Measurements from ENCODE around the gene SSR2.

Gene SSR2

GRCh38 chr1:156054500-156055280, 33.9 kb upstream of the SSR2 start, which contains the start of gene LAMTOR2:
LAMTOR2 (plus strand) TSS chr1:156054782; CDS start chr1:156054890, 108 bp downstream.
- H3K4me3 ChIP-seq (ENCODE audit: low read depth, low read length): peak within 1 kb of the TSS; percentile 94
- peak; percentile 96 for DNase-seq (ENCODE audit: low read depth)
- no peak for TF ChIP-seq CTCF (IDR thresholded peaks at IDR 0.05; ENCODE audit: insufficient read depth, low read depth, low read length, missing control alignments)

- peak; percentile 73 for TF ChIP-seq CTCF (IDR thresholded peaks at IDR 0.05; ENCODE audit: insufficient read depth, low read depth, low read length, missing control alignments)
- H3K4me3 ChIP-seq (ENCODE audit: low read depth, low read length): peak within 1 kb of the TSS; percentile 94
- DNase-seq (ENCODE audit: low read depth): peak; percentile 93
These were observed 33.2 kb upstream of the SSR2 start, which contains the start of gene UBQLN4 for GRCh38 chr1:156053768-156054499. UBQLN4 (minus strand) TSS chr1:156053798; CDS start chr1:156053701, 97 bp downstream.

GRCh38 chr1:156052862-156053767, 32.4 kb upstream of the SSR2 start:
- DNase-seq (ENCODE audit: low read depth): peak; percentile 70
- H3K4me3 ChIP-seq (ENCODE audit: low read depth, low read length): peak overlapping the region; percentile 72
- peak; percentile 41 for TF ChIP-seq CTCF (IDR thresholded peaks at IDR 0.05; ENCODE audit: insufficient read depth, low read depth, low read length, missing control alignments)

- TF ChIP-seq CTCF (IDR thresholded peaks at IDR 0.05; ENCODE audit: insufficient read depth, low read depth, low read length, missing control alignments): no peak
- H3K4me3 ChIP-seq (ENCODE audit: low read depth, low read length): no peak overlapping the region
These were observed 30.4 kb upstream of the SSR2 start for GRCh38 chr1:156051011-156051725.

GRCh38 chr1:156050376-156050775, 29.6 kb upstream of the SSR2 start:
- no peak for TF ChIP-seq CTCF (IDR thresholded peaks at IDR 0.05; ENCODE audit: insufficient read depth, low read depth, low read length, missing control alignments)
- DNase-seq (ENCODE audit: low read depth): no peak
- no peak overlapping the region for H3K4me3 ChIP-seq (ENCODE audit: low read depth, low read length)

More at GRCh38 chr1:156051011-156051725, 30.4 kb upstream of the SSR2 start:
- DNase-seq (ENCODE audit: low read depth): no peak

Measured in GM12865 (cell line).